NCI-H2171 treated with DMSO at 0.1 percent for 48 hours (cell line): ENCODE data around the gene CALY.
"Not testable (repeated sequence)": the region's sequence is repeated elsewhere in the genome, so short reads cannot be mapped to it uniquely, and the experiment has no call there.

Experiments
- DNase-seq: peaks from one replicate; lab custom pipeline; 2025; lab: John Stamatoyannopoulos, UW

CALY gene

GRCh38 chr10:133336577-133337369, at the start of gene CALY:
Gene CALY (minus strand): TSS chr10:133336896. CDS start chr10:133328989, 7,907 bp downstream.
- peak; percentile 39 for DNase-seq

GRCh38 chr10:133385214-133385613, 48.5 kb upstream of the CALY start:
- no peak for DNase-seq

GRCh38 chr10:133384071-133384470, 47.4 kb upstream of the CALY start:
- no peak for DNase-seq

GRCh38 chr10:133383551-133383950, 46.9 kb upstream of the CALY start:
- DNase-seq: no peak

- DNase-seq: no peak
Measured at GRCh38 chr10:133381036-133381435, 44.3 kb upstream of the CALY start.

GRCh38 chr10:133379801-133380666, 43.3 kb upstream of the CALY start:
- no peak for DNase-seq

GRCh38 chr10:133379152-133379800, 42.6 kb upstream of the CALY start, which contains the start of gene PAOX:
Gene PAOX (plus strand): TSS chr10:133379262. CDS start chr10:133379317, 55 bp downstream.
- DNase-seq: no peak

- DNase-seq: peak; percentile 11
Measured at GRCh38 chr10:133378251-133379096, 41.8 kb upstream of the CALY start.

GRCh38 chr10:133377818-133378250, 41.1 kb upstream of the CALY start:
- DNase-seq: no peak

- no peak for DNase-seq
Measured at GRCh38 chr10:133377025-133377817, 40.5 kb upstream of the CALY start.

GRCh38 chr10:133376183-133376582, 39.5 kb upstream of the CALY start:
- not testable (repeated sequence) for DNase-seq

GRCh38 chr10:133375357-133376115, 38.8 kb upstream of the CALY start:
- DNase-seq: no peak

- peak; percentile 63 for DNase-seq
Measured at GRCh38 chr10:133373174-133374090, 36.7 kb upstream of the CALY start, which contains the start of gene ECHS1. Gene ECHS1 (minus strand): TSS chr10:133373354. CDS start chr10:133373333, 21 bp downstream.

- no peak for DNase-seq
Measured at GRCh38 chr10:133372507-133372906, 35.8 kb upstream of the CALY start.

GRCh38 chr10:133370030-133370786, 33.5 kb upstream of the CALY start:
- no peak for DNase-seq

GRCh38 chr10:133368153-133368552, 31.5 kb upstream of the CALY start:
- DNase-seq: no peak

- not testable (repeated sequence) for DNase-seq
Measured at GRCh38 chr10:133367461-133367860, 30.8 kb upstream of the CALY start.

- no peak for DNase-seq
Measured at GRCh38 chr10:133366751-133367150, 30.1 kb upstream of the CALY start.
